HG03108 (cell line): ENCODE data around the gene GTF3C4.
A peak's percentile ranks its signal among the peaks of the same experiment; 100 is the strongest.

Source experiments
- ATAC-seq: cut with Tn5 transposase; IDR thresholded peaks from one replicate; pipeline ENCODE4 v1.9.1; 2021; ENCODE audit warnings: moderate library complexity; ENCODE audit not compliant: unreplicated experiment

GTF3C4 gene

DNA sequence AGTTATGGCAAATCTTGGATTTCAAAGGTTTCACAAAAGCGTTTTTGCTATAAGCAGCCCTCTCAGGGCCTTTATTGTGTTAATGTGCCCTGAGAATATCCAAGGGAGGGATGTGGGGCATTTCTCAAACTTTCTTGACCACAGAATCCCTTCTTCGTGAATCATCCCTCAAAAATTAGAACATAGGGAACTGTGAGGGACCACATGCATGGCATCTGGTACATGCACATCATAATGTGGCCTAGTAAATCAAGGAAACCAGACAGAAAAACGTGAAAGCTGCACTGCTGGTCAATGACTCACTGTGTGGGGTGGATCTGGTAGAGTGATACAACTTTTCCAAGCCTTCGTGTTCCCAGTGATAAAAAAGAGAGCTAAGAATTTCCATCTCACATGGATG, 22.9 kb upstream of the GTF3C4 start:
- ATAC-seq, result no peak

DNA sequence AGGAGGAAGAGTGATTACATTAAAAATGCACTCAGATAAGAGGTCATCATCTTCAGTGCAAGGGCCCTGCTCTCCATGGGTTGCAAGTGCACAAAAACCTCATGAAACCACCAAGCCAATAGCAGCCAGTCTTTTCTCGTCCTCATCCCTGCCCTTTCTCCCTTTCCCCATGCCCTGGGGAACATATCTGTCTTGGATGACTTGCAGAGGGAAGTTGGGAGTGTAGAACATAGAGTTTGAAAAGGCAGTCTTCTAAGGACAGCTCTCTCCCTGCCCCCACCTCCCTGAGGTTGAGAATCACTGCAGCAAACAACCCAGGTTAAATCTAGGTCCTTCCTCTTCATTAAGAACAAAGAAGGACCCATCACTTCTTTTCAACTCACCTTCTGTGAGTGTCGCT, 22.5 kb upstream of the GTF3C4 start:
- no peak for ATAC-seq

- ATAC-seq, result no peak
These were observed 22.0 kb upstream of the GTF3C4 start for GRCh38 chr9:132648283-132648682.

DNA sequence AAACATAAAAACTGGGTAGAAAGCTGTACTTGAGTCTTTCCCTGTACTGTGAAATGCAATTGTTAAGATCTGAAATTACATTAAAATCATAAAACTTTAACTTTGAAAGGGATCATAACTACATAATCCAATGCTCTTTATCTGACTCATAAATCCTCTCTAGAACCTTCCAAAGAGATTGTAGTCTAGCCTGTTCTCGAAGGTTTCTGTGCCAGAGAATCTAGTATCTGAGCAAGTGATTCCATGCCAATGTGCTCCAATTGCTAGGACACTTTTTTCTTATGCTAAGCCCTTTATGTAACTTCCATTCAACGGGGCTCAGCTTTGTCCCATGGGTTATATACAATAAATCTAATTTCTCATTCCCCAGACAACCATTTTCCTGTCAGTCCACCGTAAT, 21.6 kb upstream of the GTF3C4 start:
- no peak for ATAC-seq

DNA sequence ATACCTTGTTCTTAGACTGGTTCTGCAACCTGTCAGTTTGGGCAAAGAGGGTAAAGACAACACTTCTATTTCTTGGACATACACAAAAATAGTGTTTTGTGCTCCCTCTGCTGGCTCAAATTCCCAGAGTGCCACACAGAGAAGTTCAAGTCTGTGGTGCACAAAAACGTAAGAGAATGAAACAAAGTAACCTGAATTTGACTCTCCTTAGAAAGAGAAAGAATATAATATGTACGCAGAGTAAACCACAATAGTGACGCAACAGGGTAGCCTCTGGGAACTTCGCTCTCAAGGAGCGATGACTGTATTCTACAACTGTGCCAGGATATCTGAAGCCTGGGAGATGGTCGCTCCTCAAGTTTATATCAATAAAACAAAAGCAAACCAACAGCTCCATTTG, 19.0 kb upstream of the GTF3C4 start:
- no peak for ATAC-seq

DNA sequence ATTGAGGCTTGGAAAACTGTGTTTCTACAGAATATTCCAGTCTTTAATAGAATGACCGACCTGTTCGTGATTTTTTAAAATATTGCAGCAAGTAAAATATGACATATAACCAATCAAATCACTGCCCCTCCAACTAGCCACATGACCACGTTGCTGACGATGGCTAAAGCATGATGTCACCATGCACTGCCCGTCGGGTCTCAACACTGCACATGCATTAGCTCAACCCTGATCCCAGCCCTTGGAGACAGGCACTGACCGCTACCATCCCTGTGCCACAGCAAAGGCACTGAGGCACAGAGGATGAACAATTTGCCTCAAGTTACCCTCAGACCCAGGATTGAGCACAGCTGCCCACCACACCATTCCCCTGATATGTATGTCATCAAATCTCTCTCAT, 14.0 kb upstream of the GTF3C4 start:
- ATAC-seq, result no peak

GRCh38 chr9:132662152-132662945, 7.9 kb upstream of the GTF3C4 start:
- ATAC-seq, result no peak

DNA sequence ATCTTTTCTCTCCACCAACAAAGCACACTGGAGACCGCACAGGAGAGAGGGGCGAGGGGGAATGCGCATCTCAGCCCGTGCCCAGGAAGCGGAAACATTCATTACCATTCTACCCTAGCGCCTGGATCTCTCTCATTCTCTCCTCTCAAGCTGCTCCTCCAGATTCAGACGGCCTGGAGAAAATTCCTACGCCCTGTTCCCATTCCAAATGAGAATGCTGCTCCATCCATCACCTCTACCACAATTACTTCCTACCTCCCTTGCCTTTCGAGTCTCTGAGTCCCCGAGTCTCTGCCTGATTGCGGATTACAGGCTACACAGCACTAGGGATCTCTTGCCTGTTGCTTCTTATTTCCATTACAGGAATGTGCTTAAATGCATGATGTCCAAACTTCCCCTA, 7.1 kb upstream of the GTF3C4 start:
- ATAC-seq, result no peak

DNA sequence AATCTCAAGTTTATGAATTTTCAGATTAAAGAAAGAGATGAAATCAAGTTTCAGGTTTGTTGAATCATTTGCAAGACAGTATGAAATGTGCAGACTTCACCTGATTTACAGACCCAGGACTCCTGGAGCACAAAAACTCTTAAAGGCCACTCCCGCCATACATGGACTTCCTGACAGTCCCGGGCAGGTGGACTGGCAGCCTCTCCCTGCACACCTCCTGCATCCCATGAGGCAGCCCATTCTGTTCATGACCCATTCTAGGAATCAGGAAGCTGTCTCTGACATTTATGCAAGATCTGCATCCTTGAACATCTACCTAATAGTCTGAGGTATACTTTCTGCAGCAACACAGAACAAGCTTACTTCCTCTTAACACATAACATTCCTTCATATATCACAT, 6.4 kb upstream of the GTF3C4 start:
- ATAC-seq, result no peak

DNA sequence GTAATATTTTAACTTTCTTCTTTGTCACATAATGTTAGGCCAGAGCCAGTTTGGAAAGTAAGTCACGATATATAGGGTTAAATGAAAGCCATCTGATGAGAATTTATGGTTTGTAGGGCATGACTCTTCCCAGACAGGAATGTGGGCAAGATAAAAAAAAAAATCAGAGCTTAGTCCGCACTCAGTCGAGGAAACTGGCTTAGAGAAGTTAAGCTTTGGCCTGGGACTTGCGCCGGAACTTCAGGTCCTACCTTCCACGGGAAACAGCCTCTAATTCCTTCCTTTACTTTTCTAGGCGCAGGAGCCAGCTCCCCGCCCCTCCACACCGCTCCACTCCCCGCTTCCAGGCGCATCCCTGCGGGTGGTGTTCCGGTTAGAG, 956 bp upstream of the GTF3C4 start:
- ATAC-seq, result no peak

GRCh38 chr9:132669698-132670456, 387 bp upstream of the GTF3C4 start, which contains the start of gene DDX31:
Gene DDX31, minus strand, starts transcription at chr9:132669983. Its CDS starts 49 bp downstream, at chr9:132669934.
- ATAC-seq, result peak; percentile 73

DNA sequence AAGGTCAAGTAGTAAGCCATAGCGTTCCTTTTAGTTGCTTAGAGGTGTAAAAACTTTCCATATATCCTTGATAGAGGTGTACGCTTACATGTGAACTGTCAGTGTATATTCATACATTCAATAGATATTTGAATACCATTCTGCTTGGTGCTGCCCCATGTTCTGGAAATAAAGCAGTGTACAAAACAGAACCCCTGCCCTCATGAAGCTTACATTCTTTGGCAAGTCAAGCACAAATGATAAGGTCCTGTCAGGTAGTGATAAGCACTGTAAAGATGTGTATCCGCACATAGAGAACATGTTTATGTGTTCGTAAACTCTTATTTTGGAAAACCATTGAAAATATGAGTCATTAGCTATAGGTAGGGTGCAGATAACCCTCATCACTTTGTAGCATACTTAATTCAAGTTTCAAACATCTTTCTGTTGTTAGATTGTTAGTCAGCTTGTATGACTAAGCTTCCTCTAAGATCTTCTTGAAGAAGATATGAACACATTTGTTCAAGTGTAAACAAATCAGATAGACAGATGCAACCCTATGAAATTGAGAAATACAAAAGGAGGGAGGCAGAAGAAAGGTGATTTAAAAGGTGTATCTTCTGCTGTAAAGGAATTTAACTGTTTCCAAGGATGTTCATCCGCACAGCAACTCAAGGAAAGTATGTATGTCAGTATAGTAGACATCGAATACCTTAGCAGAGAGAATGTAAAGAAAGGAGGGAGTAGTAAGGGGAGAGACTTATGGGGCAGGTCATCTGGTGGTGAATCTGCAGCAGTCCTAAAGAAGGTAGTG, 1.6 kb downstream of the GTF3C4 start:
- ATAC-seq, result no peak

DNA sequence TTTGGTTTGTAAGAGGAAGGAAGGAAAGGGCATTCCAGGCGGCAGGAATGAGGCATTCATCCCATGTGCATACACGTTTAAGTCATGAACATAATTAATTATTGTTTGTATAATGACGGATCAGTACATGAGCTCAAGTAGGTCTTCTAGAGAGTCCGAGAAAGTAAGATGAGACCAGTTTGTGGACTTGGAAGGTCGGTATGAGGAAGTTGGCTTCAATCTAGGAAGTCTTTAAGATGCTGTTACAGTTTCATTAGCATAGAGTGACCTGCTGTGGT, 2.1 kb downstream of the GTF3C4 start:
- ATAC-seq, result no peak

GRCh38 chr9:132673355-132673754, 3.1 kb downstream of the GTF3C4 start:
- ATAC-seq, result no peak

DNA sequence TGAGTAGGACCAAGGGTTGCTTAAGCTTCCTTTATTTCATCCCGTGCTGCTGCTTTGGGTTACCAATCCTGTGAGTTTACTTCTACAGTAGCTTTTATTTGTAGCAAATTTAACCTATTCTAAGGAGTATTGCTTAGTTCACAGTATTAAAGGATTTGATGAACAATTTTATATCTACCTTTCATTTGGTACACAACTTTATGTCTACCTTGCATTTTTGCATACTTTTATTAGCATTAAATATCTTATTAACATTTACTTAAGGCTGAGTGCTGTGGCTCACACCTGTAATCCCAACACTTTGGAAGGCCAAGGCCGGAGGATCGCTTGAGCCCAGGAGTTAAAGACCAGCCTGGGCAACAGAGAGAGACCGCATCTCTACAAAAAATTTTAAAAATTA, 4.2 kb downstream of the GTF3C4 start:
- no peak for ATAC-seq

- ATAC-seq, result no peak
These were observed 7.7 kb downstream of the GTF3C4 start for GRCh38 chr9:132677976-132678375.

DNA sequence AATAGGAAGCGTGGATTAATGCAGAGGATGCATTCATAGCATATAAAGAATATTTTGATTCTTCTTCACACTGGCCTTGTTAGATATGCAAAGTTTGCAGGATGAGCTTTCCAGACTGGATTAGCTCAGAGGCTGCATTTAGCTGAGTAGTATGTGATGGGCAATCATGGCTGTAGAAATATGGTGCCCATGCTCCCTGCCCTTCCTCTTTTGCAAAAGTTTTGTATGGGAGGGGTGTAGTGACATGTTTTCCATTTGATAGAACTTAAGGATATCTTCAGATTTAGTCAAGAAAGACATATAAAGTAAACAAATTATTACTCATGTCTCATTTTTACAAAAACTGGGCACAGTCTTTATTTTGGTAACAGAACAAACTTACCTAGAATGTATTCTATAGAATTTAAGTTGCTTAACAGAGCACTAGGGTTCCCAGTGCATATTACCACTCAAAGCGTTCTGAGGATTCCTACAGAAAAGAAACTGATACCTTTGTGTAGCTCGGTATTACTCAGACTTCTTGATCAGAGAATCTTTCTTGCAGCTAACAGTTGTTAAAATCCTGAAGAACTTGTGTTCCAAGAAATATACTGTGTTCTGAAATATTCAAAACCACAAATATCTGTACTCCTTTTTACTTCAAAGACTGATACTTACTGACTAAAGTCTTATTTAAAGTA, 9.8 kb downstream of the GTF3C4 start:
- no peak for ATAC-seq

DNA sequence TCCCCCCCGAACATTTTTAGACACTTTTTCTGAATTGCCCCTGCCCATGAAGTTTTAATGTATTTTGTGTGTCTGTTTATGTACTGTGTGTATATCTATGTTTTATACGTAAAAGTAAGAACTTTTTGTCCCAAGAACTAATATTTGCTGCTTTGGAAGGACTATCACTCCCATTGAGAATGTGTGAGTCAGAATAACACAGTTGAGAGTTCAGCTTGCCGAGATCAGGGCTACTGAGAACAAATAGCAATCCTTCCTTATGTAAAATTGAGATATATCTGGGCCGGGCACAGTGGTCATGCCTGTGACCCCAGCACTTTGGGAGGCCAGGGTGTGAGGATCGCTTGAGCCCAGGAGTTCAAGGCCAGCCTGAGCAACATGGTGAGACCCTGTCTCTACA, 11.3 kb downstream of the GTF3C4 start:
- ATAC-seq, result no peak

GRCh38 chr9:132683873-132684272, 13.6 kb downstream of the GTF3C4 start:
- ATAC-seq, result no peak

- ATAC-seq, result no peak
These were observed 20.4 kb downstream of the GTF3C4 start for GRCh38 chr9:132690696-132691095.

GRCh38 chr9:132694144-132694543, 23.9 kb downstream of the GTF3C4 start:
- no peak for ATAC-seq
